ENCODE measurements around the gene CIDEB.

DNA sequence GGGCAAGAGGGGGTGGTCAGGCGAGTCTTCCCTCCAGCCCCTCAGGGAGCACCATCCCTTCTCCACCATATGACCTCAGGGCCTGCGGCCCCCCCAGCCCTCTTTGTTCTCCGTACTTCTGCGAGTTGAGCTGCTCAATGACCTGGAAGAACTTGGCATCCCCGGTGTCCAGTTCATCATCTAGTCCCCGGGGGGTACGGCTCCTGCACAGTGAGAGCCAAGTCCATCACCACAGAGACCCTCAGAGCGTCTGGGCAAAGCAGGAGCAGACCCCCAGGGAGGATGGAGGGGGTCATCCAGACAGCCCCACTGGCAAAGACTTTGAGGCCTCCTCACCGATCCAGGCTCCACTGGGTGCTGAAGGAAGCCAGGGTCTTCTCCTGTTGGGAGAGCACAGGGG is 18.2 kb upstream of the CIDEB start:
- TF ChIP-seq EP300 (IDR thresholded peaks at IDR 0.05) (no peak), POLR2A (IDR thresholded peaks at IDR 0.05) (no peak)

All from ovary (tissue), 1 donor.